Testis (tissue), 2 donors: ENCODE results near the gene TNFRSF13B.

Experiments
- CTCF ChIP-seq, 3 experiments: fragments of 450-650 bp in 2 of 3; fragments of 200-600 bp in 1 of 3; sonication (generic) in 1 of 3; IDR thresholded peaks; one replicate each; pipeline ENCODE4 v1.5.1; 2016 to 2019; ENCODE audit warnings: antibody characterized with exemption in 3 of 3, mild to moderate bottlenecking in 2 of 3, moderate library complexity in 1 of 3
- POLR2A ChIP-seq: fragments of 450-650 bp; IDR thresholded peaks from one replicate; pipeline ENCODE4 v1.6.1; 2017; ENCODE audit warnings: antibody characterized with exemption, mild to moderate bottlenecking, moderate library complexity

- no peak for TF ChIP-seq CTCF (IDR thresholded peaks at IDR 0.05)
- no peak for TF ChIP-seq POLR2A
These were observed 16.1 kb upstream of the TNFRSF13B start for GRCh38 chr17:16987830-16988601.
